Right lung (tissue), 10 donors: Measurements from ENCODE around the gene C22orf31. TPM values are rescaled to one million over a fixed set of nuclear protein-coding genes. Genes with fewer than 3 reads are reported as not detected.
A peak's percentile ranks its signal among the peaks of the same experiment; 100 is the strongest.
"Not testable (repeated sequence)": the region's sequence is repeated elsewhere in the genome, so short reads cannot be mapped to it uniquely, and the experiment has no call there.

Experiments used
- DNase-seq, 2 donors: peaks; one replicate each; pipeline ENCODE4 v3.0.0-alpha.2; 2013
- long read RNA-seq, 8 donors: transcript quantifications; one replicate each; lab custom pipeline, GENCODE V29; 2026
- polyA plus RNA-seq, 5 donors: library from polyadenylated mRNA; unstranded; fragments of 120-200 nt; gene quantifications; one replicate each; pipeline versions ENCODE4 v1.2.1 to v1.2.3, GENCODE V29; 2013; ENCODE audit warnings: inconsistent platforms in 1 of 5, low replicate concordance in 1 of 5; ENCODE audit not compliant: insufficient read length in 5 of 5, insufficient read depth in 1 of 5

The C22orf31 gene
- 1 to 10 TPM in 2 of 5 donors, under 1 TPM in 3; 0.75 to 1.6 (median 0.98) TPM for polyA plus RNA-seq
- long read RNA-seq, donor 1 = 0 reads
- long read RNA-seq, donor 2 = 0 reads
- long read RNA-seq, donor 3 = 0 reads
- long read RNA-seq, donor 4 = 0 reads
- long read RNA-seq, donor 5 = 0 reads
- long read RNA-seq, donor 6 = 0 reads
- long read RNA-seq, donor 7 = 0 reads
- long read RNA-seq, donor 8 = 0 reads

DNA sequence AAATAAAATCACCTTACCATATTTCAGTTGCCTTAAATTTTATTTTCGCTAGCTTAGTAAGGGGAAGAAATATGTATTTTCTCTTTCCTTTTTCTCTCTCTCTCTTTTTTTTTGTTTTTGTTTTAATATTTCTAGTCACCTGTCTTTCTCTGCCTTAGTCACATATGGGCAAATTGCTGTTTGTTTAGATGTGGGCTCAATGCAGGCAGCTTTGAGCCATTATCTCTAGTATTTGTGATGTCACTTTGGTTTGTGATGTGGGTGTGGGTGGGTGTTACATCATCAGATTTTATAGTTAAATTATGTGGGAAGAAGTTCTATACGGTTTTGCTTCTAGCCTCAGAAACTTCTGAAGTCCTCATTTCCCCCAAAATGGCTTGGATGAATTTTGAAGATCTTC lies at the start of gene C22orf31:
Gene C22orf31, minus strand, starts transcription at position 59 of the 400 bp plus-strand sequence. Its CDS starts 39 bp downstream, at position 20.
- no peak for DNase-seq

DNA sequence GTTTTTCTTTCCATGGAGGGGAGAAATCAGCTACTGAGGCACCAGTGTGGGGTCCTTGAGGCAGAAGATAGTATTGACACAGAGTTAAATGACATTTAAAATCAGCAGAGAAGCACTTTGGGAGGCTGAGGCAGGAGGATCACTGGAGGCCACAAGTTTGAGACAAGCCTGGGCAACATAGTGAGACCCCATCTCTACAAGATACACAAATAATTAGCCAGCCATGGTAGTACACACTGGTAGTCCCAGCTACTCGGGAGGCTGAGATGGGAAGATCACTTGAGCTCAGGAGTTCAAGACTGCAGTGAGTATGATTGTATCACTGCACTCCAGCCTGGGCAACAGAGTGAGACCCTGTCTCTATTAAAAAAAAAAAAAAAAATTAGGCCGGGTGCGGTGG lies 49.3 kb upstream of the C22orf31 start:
- no peak for DNase-seq

- DNase-seq = no peak
These were observed 48.2 kb upstream of the C22orf31 start for GRCh38 chr22:29109822-29110221.

- no peak for DNase-seq
These were observed 46.5 kb upstream of the C22orf31 start for GRCh38 chr22:29108137-29108536.

GRCh38 chr22:29106839-29107238 lies 45.2 kb upstream of the C22orf31 start:
- no peak for DNase-seq

DNA sequence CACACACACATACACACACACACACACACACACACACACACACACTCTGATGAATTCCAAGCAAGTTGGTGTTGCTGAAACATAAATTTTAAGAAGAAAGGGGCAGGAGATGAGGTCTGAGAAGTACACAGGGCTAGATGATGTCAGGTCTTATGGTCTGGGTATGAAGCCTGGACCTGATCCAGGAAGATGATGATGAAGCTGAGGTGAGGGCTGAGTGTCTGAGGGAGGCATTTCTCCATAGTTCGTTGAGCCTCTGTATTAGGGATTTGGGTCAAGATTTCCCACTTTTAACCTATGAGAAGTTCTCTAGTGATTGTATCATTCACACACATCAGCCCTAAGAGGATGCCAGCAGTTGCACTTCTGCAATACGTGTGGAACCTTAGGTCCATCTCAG lies 43.8 kb upstream of the C22orf31 start:
- DNase-seq = no peak

DNA sequence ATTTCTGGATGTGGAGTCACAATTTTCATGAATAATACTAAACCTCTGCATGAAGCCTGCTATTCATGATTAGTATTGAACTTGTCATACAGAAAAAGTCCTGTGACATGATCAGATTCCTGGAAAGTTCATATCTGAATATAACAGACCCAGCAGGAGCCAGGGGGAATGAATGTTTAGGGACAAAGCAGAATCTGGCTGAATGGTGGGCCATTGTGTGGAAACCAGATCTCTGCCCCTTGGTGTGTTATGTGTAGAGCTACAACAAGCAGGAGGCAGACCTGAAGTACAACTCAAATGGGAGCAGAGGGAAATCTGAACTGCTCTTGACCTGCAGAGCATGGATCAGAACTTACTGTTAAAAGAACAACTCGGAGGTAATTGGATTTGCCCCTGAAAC lies 41.5 kb upstream of the C22orf31 start:
- no peak for DNase-seq

GRCh38 chr22:29102300-29102699 lies 40.7 kb upstream of the C22orf31 start:
- no peak for DNase-seq

DNA sequence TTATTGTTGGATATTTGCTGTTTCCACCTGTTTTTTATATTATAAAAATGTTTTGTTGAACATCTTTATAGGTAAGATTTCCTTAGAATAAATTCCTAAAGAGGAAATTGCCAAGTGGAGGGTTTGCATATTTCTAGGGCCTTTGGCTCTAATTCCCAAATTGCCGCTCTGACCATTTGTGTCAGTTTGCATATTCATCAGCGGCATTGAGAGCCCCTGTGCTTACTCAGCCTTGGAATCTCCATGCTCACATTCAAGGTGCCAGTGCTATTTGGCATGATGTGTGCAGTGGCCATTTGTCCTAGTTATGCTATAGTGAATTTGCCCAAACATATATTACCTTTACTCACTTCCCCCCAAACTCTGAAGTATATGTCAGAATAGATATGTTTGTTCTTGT lies 36.7 kb upstream of the C22orf31 start:
- DNase-seq = no peak

- DNase-seq = no peak
These were observed 35.4 kb upstream of the C22orf31 start for GRCh38 chr22:29096736-29097669.

GRCh38 chr22:29095459-29095858 lies 33.8 kb upstream of the C22orf31 start:
- no peak for DNase-seq

DNA sequence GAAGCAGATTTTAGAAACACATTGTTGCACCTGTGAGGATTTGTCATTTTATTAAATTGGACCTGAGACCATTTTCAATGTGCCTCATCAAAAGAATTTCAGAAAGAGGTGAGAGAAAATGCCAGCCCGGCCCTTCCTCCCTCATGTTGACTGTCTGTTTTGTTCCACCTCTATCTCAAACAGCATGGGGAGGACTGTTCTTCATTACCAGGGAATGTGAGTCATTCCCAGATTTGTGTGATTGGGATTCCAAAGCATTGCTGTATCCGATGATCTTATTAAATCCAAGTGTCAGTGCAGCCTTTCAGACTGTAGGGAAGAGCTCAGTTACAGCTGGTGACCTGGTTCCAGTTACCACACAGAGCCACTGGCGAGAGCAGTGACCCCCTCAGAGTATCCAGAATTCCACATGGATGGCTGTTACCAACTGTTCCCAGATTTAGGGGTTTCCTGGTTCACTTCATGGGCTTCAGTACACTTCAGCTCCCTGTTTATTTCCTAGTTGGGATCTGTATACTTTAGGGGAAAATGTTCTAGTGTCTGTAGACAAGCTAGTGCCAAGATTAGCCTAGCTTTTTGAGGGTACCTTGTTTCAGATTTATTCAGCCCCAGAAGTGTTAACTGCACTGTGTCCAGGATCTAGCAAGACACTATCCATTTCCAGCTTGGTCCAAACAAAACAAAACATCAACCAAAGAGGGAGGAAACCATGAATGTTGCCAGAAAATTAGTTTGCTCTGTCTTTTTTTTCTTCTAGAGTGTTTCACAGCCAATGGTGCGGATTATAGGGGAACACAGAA lies 32.1 kb upstream of the C22orf31 start:
- peak in 1 of 2 donors; percentile 48 for DNase-seq

DNA sequence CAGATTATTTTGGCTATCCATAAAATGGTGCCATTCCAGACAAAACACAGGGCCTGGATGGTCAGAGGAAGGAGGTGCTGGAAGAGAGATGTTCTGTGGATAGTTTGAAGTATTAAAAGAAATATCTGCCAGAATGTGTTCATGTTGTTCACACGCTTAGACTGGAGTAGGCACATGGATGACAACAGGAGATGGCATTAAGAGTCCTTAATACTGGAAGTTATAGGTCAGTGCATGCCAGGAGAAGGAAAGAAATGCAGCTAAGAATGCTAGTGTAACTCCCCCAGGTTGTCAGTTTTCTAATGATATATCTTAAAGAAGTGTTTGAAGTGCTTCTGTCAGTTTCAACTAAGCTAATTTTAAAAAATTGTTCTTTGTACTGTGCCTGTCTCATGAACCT lies 31.4 kb upstream of the C22orf31 start:
- no peak for DNase-seq

GRCh38 chr22:29092243-29092642 lies 30.6 kb upstream of the C22orf31 start:
- no peak for DNase-seq

DNA sequence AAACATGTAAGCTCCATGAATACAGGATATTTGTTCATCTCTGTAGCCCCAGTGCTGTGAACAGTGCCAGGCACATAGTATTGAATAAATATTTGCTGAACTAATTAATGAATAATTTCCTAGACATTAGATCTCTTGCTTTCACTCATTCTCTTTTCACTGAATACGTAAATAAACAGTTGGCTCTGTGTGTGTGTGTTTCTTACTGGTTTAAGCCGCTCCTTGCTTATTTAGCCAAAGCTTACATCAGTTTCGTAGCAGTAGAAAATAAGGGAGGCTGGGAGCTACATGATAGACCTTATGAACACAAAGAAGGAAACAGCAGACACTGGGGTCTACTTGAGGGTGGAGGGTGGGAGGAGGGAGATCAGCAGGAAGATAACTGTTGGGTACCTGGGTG lies 28.4 kb upstream of the C22orf31 start:
- no peak for DNase-seq

- DNase-seq = no peak
These were observed 27.9 kb upstream of the C22orf31 start for GRCh38 chr22:29089507-29089906.

GRCh38 chr22:29088809-29089208 lies 27.2 kb upstream of the C22orf31 start:
- no peak for DNase-seq

DNA sequence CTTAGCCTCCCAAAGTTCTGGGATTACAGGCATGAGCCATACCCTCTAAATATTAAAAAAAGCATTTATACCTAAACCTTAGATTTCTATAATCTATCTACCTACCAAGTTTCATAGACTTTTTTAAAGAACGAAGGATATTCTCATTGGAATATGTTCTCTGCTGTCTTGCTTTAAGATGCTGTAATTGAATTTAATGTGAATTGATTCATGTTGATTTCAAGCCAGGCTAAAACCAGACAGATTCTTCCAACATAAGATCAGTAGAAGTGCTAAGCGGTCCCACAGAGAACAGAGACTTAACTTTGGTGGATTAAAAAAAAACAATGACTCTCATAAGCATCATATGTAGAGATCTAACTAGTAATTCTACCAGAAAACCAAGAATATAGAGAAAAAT lies 25.4 kb upstream of the C22orf31 start:
- no peak for DNase-seq

GRCh38 chr22:29083933-29084591 lies 22.4 kb upstream of the C22orf31 start:
- no peak for DNase-seq

DNA sequence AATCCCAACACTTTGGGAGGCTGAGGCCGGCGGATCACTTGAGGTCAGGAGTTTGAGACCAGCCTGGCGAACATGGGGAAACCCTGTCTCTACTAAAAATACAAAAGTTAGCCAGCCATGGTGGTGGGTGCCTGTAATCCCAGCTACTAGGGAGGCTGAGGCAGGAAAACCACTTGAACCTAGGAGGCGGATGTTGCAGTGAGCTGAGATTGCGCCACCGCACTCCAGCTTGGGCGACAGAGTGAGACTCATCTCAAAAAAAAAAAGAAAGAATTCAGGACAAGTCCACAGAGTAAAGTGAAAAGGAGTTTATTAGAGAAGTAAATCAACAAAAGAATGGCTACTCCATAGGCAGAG lies 21.9 kb upstream of the C22orf31 start:
- DNase-seq = not testable (repeated sequence)

- DNase-seq = no peak
These were observed 21.4 kb upstream of the C22orf31 start for GRCh38 chr22:29082826-29083545.
